Esophagus squamous epithelium (tissue), 5 donors: Measurements from ENCODE around the gene TRAK1. TPM values are rescaled to one million over a fixed set of nuclear protein-coding genes. Genes with fewer than 3 reads are reported as not detected.

Experiments used
- DNase-seq: peaks from one replicate; lab custom pipeline; 2025; lab: John Stamatoyannopoulos, UW
- H3K27ac ChIP-seq, 4 donors: fragments of 200-600 bp; sonication (generic); one replicate each; pipeline ENCODE4 v1.5.1; 2016 to 2019; ENCODE audit warnings: mild to moderate bottlenecking in 1 of 4
- H3K27me3 ChIP-seq, 4 donors: fragments of 200-600 bp; sonication (generic); 1 replicate in 3 of 4; 2 replicates in 1 of 4; pipeline versions ENCODE4 v1.5.1 to v1.6.0; 2017 to 2021; ENCODE audit warnings: antibody characterized with exemption in 1 of 4
- H3K36me3 ChIP-seq, 3 donors: fragments of 200-600 bp; sonication (generic); one replicate each; pipeline ENCODE4 v1.5.1; 2016 to 2019
- H3K4me1 ChIP-seq, 3 donors: fragments of 200-600 bp; sonication (generic); one replicate each; pipeline ENCODE4 v1.5.1; 2017 to 2019
- H3K4me3 ChIP-seq, 4 donors: fragments of 200-600 bp; sonication (generic); 1 replicate in 3 of 4; 2 replicates in 1 of 4; pipeline ENCODE4 v1.5.1; 2016 to 2019; ENCODE audit warnings: mild to moderate bottlenecking in 2 of 4, moderate library complexity in 1 of 4
- H3K9me3 ChIP-seq, 3 donors: fragments of 200-600 bp; sonication (generic); one replicate each; pipeline ENCODE4 v1.5.1; 2016 to 2019
- POLR2A ChIP-seq, 4 donors: fragments of 450-650 bp; IDR thresholded peaks; one replicate each; pipeline ENCODE4 v1.6.1; 2017; ENCODE audit warnings: antibody characterized with exemption in 4 of 4, mild to moderate bottlenecking in 4 of 4, moderate library complexity in 3 of 4
- WGBS, 2 donors: methylation state at CpG; one replicate each; pipeline ENCODE4 v1.1.5; 2018; 5-methylcytosine and 5-hydroxymethylcytosine counted together
- intact Hi-C: fragments of 100-400 bp; cut with DNase I; formaldehyde crosslinking; loops from one replicate; pipeline ENCODE4 v1.15.0; 2022
- total RNA-seq, 4 donors: library from RNA; depleted of rRNA; stranded (reverse); fragments of >200 nt; gene quantifications; one replicate each; pipeline ENCODE4 v1.1.0, GENCODE V29; 2016
- TF ChIP-seq, protein P1 (sequence below), 6 experiments: fragments of 450-650 bp in 4 of 6; fragments of 200-600 bp in 2 of 6; sonication (generic) in 2 of 6; IDR thresholded peaks; one replicate each; pipeline ENCODE4 v1.5.1; 2016 to 2019; ENCODE audit warnings: antibody characterized with exemption in 6 of 6, mild to moderate bottlenecking in 4 of 6, moderate library complexity in 4 of 6
- donor health status: DM: yes; HTN: yes; CAD: no.

The TRAK1 gene
- total RNA-seq, 4 donors from 2014 or later = 31.8 to 40.6 (median 37.7) TPM

DNA sequence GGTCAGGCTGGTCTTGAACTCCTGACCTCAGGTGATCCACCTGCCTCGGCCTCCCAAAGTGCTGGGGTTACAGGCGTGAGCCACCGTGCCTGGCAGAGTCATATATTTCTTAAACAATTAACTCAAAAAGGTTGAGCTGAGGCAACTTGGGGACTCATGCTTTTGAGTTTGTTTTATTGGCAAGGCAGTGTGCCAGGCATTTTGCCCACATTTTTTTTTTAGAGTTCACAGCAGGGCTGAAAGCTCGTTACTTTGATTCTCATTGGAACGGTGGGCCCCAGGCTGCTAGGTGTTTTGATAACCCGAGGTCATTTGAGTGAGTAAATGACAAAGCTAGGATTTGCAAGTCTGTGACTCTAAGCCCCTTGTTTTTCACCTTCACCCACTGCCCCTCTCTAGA lies 98.6 kb downstream of the TRAK1 start:
- no peaks in the 10 kb centered on the region for H3K27me3 ChIP-seq
- H3K36me3 ChIP-seq = peaks cover 4 to 96% (median 4%) of the 10 kb centered on the region in 3 donors
- 41 to 60% methylated on average over 5 to 6 of the region's 6 CpGs for WGBS, 2 donors
- DNase-seq = no peak
- H3K4me1 ChIP-seq = peaks cover 0 to 21% (median 6%) of the 10 kb centered on the region in 3 donors
- no peak overlapping the region for H3K27ac ChIP-seq
- TF ChIP-seq POLR2A (IDR thresholded peaks at IDR 0.05) = no peak
- TF ChIP-seq, protein P1, sequence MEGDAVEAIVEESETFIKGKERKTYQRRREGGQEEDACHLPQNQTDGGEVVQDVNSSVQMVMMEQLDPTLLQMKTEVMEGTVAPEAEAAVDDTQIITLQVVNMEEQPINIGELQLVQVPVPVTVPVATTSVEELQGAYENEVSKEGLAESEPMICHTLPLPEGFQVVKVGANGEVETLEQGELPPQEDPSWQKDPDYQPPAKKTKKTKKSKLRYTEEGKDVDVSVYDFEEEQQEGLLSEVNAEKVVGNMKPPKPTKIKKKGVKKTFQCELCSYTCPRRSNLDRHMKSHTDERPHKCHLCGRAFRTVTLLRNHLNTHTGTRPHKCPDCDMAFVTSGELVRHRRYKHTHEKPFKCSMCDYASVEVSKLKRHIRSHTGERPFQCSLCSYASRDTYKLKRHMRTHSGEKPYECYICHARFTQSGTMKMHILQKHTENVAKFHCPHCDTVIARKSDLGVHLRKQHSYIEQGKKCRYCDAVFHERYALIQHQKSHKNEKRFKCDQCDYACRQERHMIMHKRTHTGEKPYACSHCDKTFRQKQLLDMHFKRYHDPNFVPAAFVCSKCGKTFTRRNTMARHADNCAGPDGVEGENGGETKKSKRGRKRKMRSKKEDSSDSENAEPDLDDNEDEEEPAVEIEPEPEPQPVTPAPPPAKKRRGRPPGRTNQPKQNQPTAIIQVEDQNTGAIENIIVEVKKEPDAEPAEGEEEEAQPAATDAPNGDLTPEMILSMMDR (IDR thresholded peaks at IDR 0.05) = no peak
- H3K9me3 ChIP-seq = no peaks in the 10 kb centered on the region
- no peak overlapping the region for H3K4me3 ChIP-seq
- intact Hi-C loops = loop anchor here (5.0 to 10.0 kb wide), 2 partner anchors 72 to 295 kb away; no protein-coding TSS in a partner anchor

DNA sequence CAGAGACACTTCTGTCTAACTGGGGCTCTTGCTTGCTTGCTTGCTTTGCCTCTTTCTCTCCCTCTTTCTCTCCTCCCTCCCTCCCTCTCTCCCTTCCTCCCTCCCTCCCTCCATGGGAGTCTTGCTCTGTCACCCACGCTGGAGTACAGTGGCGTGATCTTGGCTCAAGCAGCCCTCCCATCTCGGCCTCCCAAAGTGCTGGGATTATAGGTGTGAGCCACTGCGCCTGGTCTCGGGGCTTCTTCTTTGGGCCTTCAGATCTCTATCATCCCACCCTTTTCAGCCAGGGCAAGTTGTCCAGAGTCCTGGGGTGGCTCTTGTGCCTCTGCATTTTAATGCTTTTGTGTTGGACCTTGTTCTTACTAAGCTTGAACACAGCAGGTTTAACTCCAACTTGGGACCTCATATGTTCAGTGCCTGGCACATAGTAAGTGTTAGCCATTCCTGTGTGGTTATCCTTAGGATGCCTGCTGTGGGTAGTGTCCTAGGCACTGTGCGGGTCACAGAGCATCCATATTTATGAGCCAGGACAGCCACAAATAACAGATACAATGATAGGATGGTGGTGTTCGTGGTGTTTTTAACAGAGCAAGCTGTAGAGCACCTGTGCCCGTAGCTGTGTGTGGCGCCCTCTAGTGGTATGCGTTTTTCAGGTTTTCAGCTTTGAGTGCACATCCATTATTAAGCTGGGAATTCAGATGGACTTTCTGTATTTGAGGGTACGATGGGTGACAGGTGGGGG lies 99.7 kb downstream of the TRAK1 start:
- H3K27ac ChIP-seq = peak overlapping the region in 1 of 4 donors; percentile 2
- H3K4me3 ChIP-seq = no peak overlapping the region
- no peak for DNase-seq
- H3K27me3 ChIP-seq = no peaks in the 10 kb centered on the region
- H3K9me3 ChIP-seq = no peaks in the 10 kb centered on the region
- 41 to 60% methylated on average over 9 to 11 of the region's 11 CpGs for WGBS, 2 donors
- TF ChIP-seq, protein P1 (IDR thresholded peaks at IDR 0.05) = peak; percentile 57 to 89 (median 84)
- TF ChIP-seq POLR2A (IDR thresholded peaks at IDR 0.05) = no peak
- peaks cover 0 to 17% (median 0%) of the 10 kb centered on the region in 3 donors for H3K4me1 ChIP-seq
- H3K36me3 ChIP-seq = peaks cover 4 to 97% (median 4%) of the 10 kb centered on the region in 3 donors
- intact Hi-C loops = loop anchor here (5.0 to 10.0 kb wide), 2 partner anchors 74 to 296 kb away; no protein-coding TSS in a partner anchor

- no peak overlapping the region for H3K4me3 ChIP-seq
- H3K4me1 ChIP-seq = peaks cover 0 to 17% (median 0%) of the 10 kb centered on the region in 3 donors
- H3K9me3 ChIP-seq = no peaks in the 10 kb centered on the region
- H3K36me3 ChIP-seq = peaks cover 4 to 97% (median 4%) of the 10 kb centered on the region in 3 donors
- WGBS, 2 donors = 86% methylated on average over 4 of the region's 4 CpGs
- DNase-seq = no peak
- H3K27me3 ChIP-seq = no peaks in the 10 kb centered on the region
- intact Hi-C loops = loop anchor here (5.0 to 10.0 kb wide), 2 partner anchors 74 to 297 kb away; no protein-coding TSS in a partner anchor
- no peak overlapping the region for H3K27ac ChIP-seq
- no peak for TF ChIP-seq POLR2A (IDR thresholded peaks at IDR 0.05)
- TF ChIP-seq, protein P1 (IDR thresholded peaks at IDR 0.05) = peak in 1 of 6 experiments; percentile 4
These were observed 100.2 kb downstream of the TRAK1 start for GRCh38 chr3:42191443-42191747.

- Histone ChIP-seq H3K27me3 (no peaks in the 10 kb centered on the region), H3K4me3 (no peak overlapping the region), H3K36me3 (peaks cover 5 to 97% (median 6%) of the 10 kb centered on the region in 3 donors), H3K27ac (peak overlapping the region in 1 of 4 donors; percentile 36), H3K9me3 (no peaks in the 10 kb centered on the region), H3K4me1 (peaks cover 0 to 17% (median 0%) of the 10 kb centered on the region in 3 donors)
- TF ChIP-seq, protein P1 (IDR thresholded peaks at IDR 0.05) = no peak
- TF ChIP-seq POLR2A (IDR thresholded peaks at IDR 0.05) = no peak
- DNase-seq = no peak
- 81 to 84% methylated on average over 8 of the region's 8 CpGs for WGBS, 2 donors
- intact Hi-C loops = loop anchor here (5.0 to 10.0 kb wide), 2 partner anchors 75 to 298 kb away; no protein-coding TSS in a partner anchor
These were observed 101.4 kb downstream of the TRAK1 start for GRCh38 chr3:42192334-42193200.
